Measurements from ENCODE around the gene CSK.

DNA sequence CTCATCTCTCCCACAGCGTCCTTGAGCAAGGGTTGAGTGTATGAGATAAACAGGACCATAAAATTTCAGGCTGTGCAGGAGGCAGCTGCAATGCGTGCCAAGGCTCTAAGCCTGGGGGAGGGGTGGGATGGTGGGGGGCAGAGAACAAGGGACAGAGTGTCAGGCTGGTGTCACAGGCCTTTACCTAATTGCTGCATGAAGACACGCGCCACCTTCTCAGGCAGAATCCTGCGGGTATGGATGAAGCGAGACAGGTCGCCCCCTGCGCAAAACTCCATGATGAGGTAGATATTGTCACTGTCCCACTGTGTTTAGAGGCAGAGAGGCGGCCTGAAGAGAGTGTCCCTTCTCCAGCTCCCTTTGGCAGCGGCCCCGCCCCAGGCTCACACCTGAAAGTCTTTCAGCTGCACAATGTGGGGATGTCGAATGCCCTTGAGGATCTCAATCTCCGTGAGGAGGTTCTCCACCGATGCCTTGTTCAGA is 60.1 kb downstream of the CSK start:
- TF ChIP-seq, protein P1, sequence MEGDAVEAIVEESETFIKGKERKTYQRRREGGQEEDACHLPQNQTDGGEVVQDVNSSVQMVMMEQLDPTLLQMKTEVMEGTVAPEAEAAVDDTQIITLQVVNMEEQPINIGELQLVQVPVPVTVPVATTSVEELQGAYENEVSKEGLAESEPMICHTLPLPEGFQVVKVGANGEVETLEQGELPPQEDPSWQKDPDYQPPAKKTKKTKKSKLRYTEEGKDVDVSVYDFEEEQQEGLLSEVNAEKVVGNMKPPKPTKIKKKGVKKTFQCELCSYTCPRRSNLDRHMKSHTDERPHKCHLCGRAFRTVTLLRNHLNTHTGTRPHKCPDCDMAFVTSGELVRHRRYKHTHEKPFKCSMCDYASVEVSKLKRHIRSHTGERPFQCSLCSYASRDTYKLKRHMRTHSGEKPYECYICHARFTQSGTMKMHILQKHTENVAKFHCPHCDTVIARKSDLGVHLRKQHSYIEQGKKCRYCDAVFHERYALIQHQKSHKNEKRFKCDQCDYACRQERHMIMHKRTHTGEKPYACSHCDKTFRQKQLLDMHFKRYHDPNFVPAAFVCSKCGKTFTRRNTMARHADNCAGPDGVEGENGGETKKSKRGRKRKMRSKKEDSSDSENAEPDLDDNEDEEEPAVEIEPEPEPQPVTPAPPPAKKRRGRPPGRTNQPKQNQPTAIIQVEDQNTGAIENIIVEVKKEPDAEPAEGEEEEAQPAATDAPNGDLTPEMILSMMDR (conservative IDR thresholded peaks at IDR 0.05) = no peak
- no peak for TF ChIP-seq ZFX (IDR thresholded peaks at IDR 0.05)
